HG02884 (cell line): ENCODE measurements around the gene TMEM11.
"Not testable (repeated sequence)": the region's sequence is repeated elsewhere in the genome, so short reads cannot be mapped to it uniquely, and the experiment has no call there.

ENCODE experiments used
- ATAC-seq: cut with Tn5 transposase; IDR thresholded peaks from one replicate; pipeline ENCODE4 v1.9.1; 2021; ENCODE audit warnings: mild to moderate bottlenecking, moderate library complexity; ENCODE audit not compliant: unreplicated experiment

TMEM11 gene

GRCh38 chr17:21212826-21213637 is 929 bp downstream of the TMEM11 start:
- no peak for ATAC-seq

GRCh38 chr17:21211825-21212479 is 2.0 kb downstream of the TMEM11 start:
- ATAC-seq, result no peak

DNA sequence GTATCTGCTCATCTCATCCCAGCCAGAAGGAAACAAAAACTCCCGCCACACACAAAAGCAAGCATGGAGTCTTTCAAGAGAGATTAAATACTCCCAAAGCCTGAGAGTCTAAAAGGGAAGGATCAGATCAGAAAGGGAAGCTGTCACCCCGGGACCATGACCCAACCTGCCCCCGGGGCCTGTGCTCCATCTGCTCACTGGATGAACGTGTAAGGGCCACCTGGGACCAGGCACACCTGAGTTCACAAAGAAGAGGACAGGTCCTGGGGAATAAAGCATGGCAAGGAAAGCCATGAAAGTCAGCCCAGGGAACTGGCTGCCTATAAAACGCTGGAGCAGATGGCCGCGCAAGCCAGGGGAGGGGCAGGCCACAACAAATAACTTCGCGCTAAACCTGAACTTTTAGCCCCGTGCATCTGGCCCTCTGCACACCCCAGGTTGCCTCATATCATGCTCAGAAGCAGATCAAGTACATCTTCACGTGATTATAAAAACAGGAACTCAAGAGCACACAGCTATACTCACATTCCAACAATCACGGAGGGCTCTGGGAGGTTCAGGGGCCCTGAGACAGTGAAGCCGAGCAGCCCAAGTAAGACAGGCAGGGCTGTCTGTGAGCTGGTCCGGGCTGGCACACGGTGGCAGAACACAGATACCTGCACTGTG is 3.4 kb downstream of the TMEM11 start:
- ATAC-seq, result no peak

DNA sequence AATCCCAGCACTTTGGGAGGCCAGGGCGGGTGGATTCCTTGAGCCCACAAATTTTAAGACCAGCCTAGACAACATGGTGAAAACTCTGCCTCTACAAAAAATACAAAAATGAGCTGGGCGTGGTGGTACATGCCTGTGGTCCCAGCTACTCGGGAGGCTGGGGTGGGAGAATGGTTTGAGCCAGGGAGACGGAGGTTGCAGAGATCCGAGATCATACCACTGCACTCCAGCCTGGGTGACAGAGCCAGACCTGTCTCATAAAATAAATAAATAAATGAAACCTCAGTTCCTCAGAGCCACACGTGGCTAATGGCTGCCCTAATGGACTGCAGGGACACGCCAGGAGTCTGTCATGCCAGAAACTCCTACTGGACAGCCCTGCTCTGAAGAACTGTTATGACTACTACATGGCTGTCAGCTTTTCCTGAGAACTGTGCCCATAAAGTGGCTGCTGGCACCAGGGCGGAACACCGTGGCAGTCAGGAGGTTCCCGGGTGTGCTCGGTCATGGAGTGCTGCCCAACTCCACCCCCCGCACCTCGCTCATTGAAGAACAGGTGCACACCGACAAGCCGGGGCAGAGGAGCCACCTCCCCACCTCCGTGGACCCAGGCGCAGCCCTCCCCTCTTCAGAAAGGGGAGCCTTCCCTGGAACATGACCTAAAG is 4.3 kb downstream of the TMEM11 start:
- ATAC-seq, result no peak

GRCh38 chr17:21208352-21208751 is 5.6 kb downstream of the TMEM11 start:
- no peak for ATAC-seq

DNA sequence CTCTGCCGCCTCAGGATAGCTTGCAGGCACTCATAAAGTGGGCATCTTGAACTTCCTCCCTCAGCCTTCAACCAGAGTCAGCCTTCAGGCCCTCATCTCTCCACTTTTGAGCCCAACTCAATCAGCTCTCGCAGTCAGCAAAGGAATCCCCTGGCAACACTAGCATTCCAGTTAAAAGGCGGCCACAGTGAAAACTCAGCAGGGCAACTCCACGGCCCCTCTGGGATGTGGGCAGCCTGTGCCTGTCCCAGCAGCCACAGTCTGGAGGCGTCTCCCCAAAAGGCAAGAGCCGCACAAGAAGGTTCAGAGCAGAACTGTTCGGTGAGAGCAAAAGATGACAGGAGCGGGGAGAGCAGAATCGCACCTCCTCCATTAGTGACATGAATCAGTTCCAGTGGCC is 9.0 kb downstream of the TMEM11 start:
- no peak for ATAC-seq

DNA sequence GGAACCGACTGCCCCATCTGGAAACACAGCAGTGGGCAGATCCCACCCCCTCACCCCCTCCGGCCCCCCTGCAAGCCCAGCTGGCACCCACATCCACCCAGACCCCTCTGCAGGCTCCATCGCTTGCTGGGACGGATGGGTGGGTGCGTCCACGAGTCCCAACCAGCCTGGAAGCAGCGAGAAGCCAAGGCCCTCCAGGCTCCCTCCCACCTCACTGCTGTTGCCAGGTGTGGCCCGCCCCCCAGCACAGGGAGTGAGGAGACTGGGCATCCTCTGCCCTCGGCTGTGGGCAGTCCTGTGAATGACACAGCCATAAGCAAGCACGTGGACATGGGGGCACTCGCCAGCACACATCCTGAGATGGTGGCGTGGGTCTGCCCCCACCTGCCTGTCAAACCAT is 11.4 kb downstream of the TMEM11 start:
- no peak for ATAC-seq

GRCh38 chr17:21201874-21202273 is 12.1 kb downstream of the TMEM11 start:
- no peak for ATAC-seq

DNA sequence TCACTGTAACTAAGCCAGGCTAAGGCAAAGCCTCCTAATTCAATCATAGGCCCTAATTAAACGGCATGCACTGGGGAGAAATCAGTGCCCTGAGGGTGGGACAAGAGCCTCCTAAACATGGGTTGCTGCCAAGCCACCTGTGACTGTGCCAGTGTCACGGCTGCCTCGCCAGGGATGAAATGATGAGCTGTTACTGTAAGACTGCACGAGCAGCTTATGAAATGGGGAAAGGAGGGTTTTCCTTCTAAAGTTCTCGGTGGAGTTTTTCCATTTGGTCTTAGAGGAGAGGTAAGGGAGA is 12.7 kb downstream of the TMEM11 start:
- ATAC-seq, result no peak

DNA sequence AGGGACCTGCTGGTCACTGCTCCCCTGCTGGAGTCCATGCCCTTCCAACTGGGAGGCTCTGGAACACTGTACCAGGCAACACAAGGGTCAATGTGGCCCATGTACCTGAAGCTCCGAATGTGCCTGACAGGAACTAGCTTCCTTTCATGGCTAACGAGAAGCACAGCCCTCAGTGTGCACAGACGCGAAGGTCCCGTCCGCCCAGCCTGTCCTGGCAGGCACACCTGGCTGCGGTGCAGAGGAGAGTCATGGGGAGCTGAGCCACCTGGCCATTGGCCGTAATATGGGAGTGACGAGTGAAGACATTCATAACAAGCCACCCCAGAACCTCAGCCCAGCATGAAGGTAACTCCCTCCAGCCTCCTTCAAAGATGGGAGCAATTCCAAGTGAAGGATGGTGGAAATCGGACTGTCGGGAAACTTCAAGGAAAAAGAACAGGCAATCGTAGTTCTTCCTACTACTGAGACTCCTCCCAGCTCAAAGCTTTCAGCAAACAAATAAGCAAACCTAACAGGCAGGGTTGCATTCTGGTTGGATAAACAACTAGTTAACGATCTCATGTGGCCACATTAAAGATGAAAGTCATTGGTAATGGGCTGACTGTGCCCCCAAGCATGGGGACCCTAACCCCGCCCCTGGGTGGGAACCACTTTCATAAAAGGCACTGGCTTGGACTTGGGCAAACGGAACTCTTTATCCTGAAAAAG is 13.2 kb downstream of the TMEM11 start:
- ATAC-seq, result no peak

DNA sequence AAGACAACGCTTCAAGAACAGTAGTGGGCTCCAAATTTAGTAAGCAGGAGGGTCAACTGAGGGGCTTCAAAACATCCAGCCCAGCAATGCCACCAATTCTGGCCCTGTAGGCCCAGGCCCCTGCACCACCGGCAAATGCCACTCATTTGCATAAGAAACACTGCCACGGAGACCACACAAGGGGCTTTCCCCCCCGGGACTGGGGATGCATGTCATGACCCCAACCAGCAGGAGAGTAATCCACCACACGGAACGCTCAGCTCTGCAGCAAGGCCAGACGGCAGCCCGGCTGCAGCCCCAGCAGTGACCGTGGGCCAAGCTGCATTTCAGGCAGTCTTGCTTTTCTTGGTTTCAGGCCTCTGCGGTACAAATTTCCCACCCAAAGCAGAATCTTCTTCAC is 14.1 kb downstream of the TMEM11 start:
- ATAC-seq, result no peak

DNA sequence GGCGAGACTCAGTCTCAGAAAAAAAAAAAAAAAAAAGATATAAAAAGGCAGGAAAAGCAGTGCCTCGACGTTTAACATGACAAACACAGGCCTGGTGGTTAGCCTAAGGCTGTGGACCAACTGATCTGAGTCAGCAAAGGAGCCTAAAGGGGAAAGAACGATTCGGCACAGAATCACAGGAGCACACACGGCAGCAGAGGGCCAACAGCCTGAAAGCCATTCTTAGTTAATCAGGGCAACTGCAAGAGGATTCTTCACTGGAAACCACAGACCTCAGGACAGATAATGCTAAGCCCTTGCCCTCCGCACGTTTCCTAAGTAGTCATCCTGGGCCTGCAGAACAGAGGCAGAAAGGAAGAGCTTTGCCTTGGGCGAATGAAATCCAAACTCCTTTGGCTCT is 14.7 kb downstream of the TMEM11 start:
- no peak for ATAC-seq

- no peak for ATAC-seq
Observed at GRCh38 chr17:21198411-21198810, 15.6 kb downstream of the TMEM11 start.

DNA sequence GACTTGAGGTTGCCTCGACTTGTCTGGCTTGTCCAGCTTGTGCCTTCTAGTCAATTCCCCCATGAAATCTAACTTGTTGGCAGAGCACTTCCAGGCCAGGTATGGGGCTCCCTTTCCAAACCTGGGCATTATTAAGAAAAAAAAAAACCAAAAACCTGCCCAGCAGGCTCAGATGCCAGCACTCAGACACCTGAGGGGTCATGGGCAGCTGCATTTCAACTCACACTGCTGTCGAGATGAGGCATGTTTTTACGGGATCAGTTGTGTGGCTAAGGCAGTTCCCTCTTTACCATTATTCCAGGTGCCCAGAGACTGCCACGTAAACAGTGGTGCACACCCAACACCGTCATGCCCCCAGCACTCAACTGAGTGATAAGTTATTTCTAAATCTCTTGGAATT is 17.8 kb downstream of the TMEM11 start:
- no peak for ATAC-seq

DNA sequence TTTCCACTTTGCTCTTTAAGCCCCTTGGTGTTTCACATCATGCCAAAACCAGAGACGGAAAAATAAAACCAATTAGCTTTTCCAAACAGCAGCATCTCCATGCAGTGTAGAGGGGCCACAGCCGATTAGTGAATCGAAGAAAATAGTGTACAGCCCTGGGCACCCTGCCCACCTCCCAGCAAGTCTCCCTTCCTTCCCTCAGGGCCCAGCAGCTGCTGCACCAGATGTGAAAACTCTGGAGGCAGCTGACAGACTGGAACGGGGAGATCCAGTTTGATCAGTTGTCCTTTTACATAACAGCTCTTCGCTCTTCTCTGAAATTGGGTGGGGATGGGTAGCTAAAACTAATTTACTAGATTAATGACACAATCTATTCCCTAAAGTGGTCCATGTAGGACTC is 19.3 kb downstream of the TMEM11 start:
- ATAC-seq, result no peak

GRCh38 chr17:21194226-21194625 is 19.7 kb downstream of the TMEM11 start:
- ATAC-seq, result no peak

DNA sequence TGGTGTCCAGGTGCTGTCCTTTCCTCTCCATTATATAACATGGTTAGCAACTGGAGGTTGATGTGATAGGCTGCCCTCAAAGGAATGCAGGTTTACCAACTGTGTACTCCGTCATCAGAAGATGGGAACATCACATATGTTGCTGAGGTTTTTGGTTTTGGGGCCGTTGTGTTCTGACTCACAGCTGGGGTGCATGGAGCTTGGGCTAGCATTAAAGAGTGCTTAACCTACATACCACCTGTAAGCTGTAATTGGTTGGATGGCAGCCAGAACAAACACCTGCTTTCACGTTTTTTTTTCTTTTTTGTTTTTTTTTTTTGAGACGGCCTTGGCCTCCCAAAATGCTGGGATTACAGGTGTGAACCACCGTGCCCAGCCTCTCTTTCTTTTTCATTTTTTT is 20.9 kb downstream of the TMEM11 start:
- ATAC-seq, result no peak

GRCh38 chr17:21192414-21192813 is 21.5 kb downstream of the TMEM11 start:
- ATAC-seq, result not testable (repeated sequence)

DNA sequence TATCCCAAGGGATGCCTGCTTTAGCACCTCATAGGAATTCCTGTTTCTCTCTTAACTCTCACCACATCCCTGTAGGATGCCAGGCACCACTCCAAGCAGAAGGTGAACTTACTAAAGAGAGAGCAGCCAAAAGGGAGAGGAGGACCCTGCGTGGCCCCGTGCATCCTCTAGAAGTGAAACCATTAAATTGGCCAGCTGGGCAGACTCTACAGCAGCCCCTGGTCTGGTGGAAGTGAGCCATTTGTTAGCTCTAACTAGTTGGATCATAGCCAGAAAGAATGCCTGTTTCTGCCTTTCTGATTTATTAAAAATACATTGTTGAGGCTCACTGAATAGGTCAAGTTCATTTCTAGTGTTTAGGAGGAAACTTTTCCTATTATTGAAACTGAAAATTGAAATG is 22.3 kb downstream of the TMEM11 start:
- ATAC-seq, result no peak

DNA sequence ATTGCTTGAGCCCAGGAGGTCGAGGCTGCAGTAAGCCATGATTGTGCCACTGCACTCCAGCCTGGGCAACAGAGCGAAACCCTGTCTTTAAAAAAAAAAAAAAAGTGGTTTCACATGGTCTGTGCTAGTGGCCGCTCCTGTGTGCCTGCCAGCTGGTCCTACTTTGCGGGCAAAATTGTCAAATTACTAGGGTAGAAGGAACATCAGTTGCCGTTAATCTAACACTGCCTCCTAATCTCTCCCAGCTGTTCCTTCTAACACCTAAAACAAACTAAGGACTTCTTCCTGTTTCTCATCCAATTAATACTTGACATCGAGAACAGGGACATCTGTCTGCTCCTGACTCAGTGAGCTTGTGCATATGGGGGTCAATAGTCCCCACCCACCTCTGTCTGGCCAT is 23.9 kb downstream of the TMEM11 start:
- no peak for ATAC-seq

GRCh38 chr17:21189361-21189760 is 24.6 kb downstream of the TMEM11 start:
- ATAC-seq, result no peak
